K562 (cell line): ENCODE data around the gene CPT1A.

Experiments used
- CEBPB ChIP-seq: fragments of 450-650 bp; IDR thresholded peaks from 2 replicates; pipeline ENCODE4 v1.6.1; 2016; ENCODE audit warnings: missing genetic modification characterization, missing compliant biosample characterization
- JUN ChIP-seq, 2 experiments: sonication (generic) in 1 of 2; formaldehyde crosslinking in 1 of 2; IDR thresholded peaks; 2 replicates each; pipeline versions ENCODE4 v1.6.1 to v1.8.0; 2012 to 2022; ENCODE audit warnings: borderline replicate concordance in 2 of 2, mild to moderate bottlenecking in 2 of 2, improper control_type of control experiment in 1 of 2, low read depth in 1 of 2, low read length in 1 of 2, missing genetic modification reagents in 1 of 2
- POLR2AphosphoS5 ChIP-seq: IDR thresholded peaks from 2 replicates; pipeline ENCODE4 v1.6.1; 2011; ENCODE audit warnings: mild to moderate bottlenecking, low read depth, low read length, moderate library complexity; ENCODE audit not compliant: control insufficient read depth, insufficient read depth
- TRIM28 ChIP-seq: fragments of 450-650 bp; IDR thresholded peaks from 2 replicates; pipeline ENCODE4 v1.6.1; 2017

DNA sequence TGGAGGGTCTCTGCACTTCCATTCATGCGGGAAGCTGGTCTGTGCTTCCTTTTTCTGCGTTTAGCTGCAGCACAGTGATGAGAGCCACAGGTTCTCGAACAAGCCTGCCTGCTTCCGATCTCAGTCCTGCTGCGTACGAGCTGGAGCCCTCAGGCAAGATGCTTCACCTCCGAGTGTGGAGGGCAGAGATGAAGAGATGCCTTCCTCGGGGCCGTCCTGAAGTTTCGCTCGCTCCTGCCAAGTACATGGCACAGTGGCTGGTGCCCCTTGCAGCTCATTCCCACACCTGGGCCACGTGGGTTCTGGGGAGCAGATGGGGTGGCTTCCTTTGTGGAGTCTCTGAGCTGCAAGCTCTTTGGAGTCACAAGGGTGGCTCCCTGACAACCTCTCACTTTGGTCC lies 70.9 kb downstream of the CPT1A start:
- no peak for TF ChIP-seq CEBPB (tag)
- TF ChIP-seq POLR2AphosphoS5, result no peak
- TF ChIP-seq JUN (IDR thresholded peaks at IDR 0.05; ENCODE audit: borderline replicate concordance, low read depth, low read length), result no peak
- TF ChIP-seq JUN (CRISPR knock-in tag; IDR thresholded peaks at IDR 0.05; ENCODE audit: borderline replicate concordance), result no peak
- no peak for TF ChIP-seq TRIM28
